H7 (cell line): ENCODE data around the gene FASN. TPM values are rescaled to one million over a fixed set of nuclear protein-coding genes. Genes with fewer than 3 reads are reported as not detected.

ENCODE experiments used
- DNase-seq: peaks from one replicate; pipeline ENCODE4 v3.0.0; 2012
- H3K27me3 ChIP-seq: 2 replicates; pipeline ENCODE4 v1.6.0; 2011; ENCODE audit warnings: mild to moderate bottlenecking, low read length; ENCODE audit not compliant: control insufficient read depth, insufficient read depth
- H3K36me3 ChIP-seq: replicated peaks from 2 replicates; pipeline ENCODE4 v1.5.1; 2011; ENCODE audit warnings: low read length; ENCODE audit not compliant: control insufficient read depth, insufficient read depth
- H3K4me3 ChIP-seq: 2 replicates; pipeline ENCODE4 v1.5.1; 2011; ENCODE audit warnings: low read depth, mild to moderate bottlenecking, control low read depth, low read length, moderate library complexity; ENCODE audit not compliant: insufficient read depth
- total RNA-seq: library from RNA; depleted of rRNA; stranded (reverse); fragments of >200 nt; shearing (Covaris generic); gene quantifications from 2 replicates; pipeline ENCODE4 v1.2.3, GENCODE V29; 2014

FASN gene
- total RNA-seq, 1 experiment from 2014 or later, result 201 TPM

GRCh38 chr17:82090549-82091263, 7.3 kb downstream of the FASN start:
- no peak for DNase-seq
- Histone ChIP-seq H3K4me3 (no peak overlapping the region), H3K27me3 (no peaks in the 10 kb centered on the region), H3K36me3 (peaks cover 51% of the 10 kb centered on the region)

- H3K36me3 ChIP-seq, result peaks cover 44% of the 10 kb centered on the region
- no peaks in the 10 kb centered on the region for H3K27me3 ChIP-seq
- DNase-seq, result no peak
- no peak overlapping the region for H3K4me3 ChIP-seq
These were observed 8.1 kb downstream of the FASN start for GRCh38 chr17:82089723-82090548.

GRCh38 chr17:82088838-82089722, 9.0 kb downstream of the FASN start:
- H3K4me3 ChIP-seq, result no peak overlapping the region
- peaks cover 48% of the 10 kb centered on the region for H3K36me3 ChIP-seq
- no peak for DNase-seq
- no peaks in the 10 kb centered on the region for H3K27me3 ChIP-seq

GRCh38 chr17:82087961-82088837, 9.8 kb downstream of the FASN start:
- Histone ChIP-seq H3K36me3 (peaks cover 43% of the 10 kb centered on the region), H3K27me3 (no peaks in the 10 kb centered on the region), H3K4me3 (no peak overlapping the region)
- no peak for DNase-seq

GRCh38 chr17:82086941-82087906, 10.8 kb downstream of the FASN start:
- DNase-seq, result no peak
- peaks cover 47% of the 10 kb centered on the region for H3K36me3 ChIP-seq
- H3K4me3 ChIP-seq, result no peak overlapping the region
- H3K27me3 ChIP-seq, result no peaks in the 10 kb centered on the region

- no peak for DNase-seq
- Histone ChIP-seq H3K36me3 (peaks cover 49% of the 10 kb centered on the region), H3K27me3 (no peaks in the 10 kb centered on the region), H3K4me3 (no peak overlapping the region)
These were observed 11.9 kb downstream of the FASN start for GRCh38 chr17:82085931-82086764.

- H3K4me3 ChIP-seq, result no peak overlapping the region
- no peak for DNase-seq
- H3K27me3 ChIP-seq, result no peaks in the 10 kb centered on the region
- H3K36me3 ChIP-seq, result peaks cover 46% of the 10 kb centered on the region
These were observed 12.8 kb downstream of the FASN start for GRCh38 chr17:82085031-82085861.

- Histone ChIP-seq H3K27me3 (no peaks in the 10 kb centered on the region), H3K36me3 (peaks cover 45% of the 10 kb centered on the region), H3K4me3 (no peak overlapping the region)
- no peak for DNase-seq
These were observed 13.5 kb downstream of the FASN start for GRCh38 chr17:82084373-82085030.

- Histone ChIP-seq H3K36me3 (peaks cover 40% of the 10 kb centered on the region), H3K4me3 (no peak overlapping the region), H3K27me3 (no peaks in the 10 kb centered on the region)
- DNase-seq, result no peak
These were observed 14.3 kb downstream of the FASN start for GRCh38 chr17:82083533-82084359.

- Histone ChIP-seq H3K4me3 (no peak overlapping the region), H3K36me3 (peaks cover 38% of the 10 kb centered on the region), H3K27me3 (no peaks in the 10 kb centered on the region)
- no peak for DNase-seq
These were observed 15.0 kb downstream of the FASN start for GRCh38 chr17:82083009-82083408.

- peaks cover 37% of the 10 kb centered on the region for H3K36me3 ChIP-seq
- H3K4me3 ChIP-seq, result no peak overlapping the region
- DNase-seq, result no peak
- H3K27me3 ChIP-seq, result no peaks in the 10 kb centered on the region
These were observed 15.6 kb downstream of the FASN start for GRCh38 chr17:82082456-82082855.
